Uterus (tissue), 4 donors: ENCODE results near the gene KIRREL3. TPM values are rescaled to one million over a fixed set of nuclear protein-coding genes. Genes with fewer than 3 reads are reported as not detected.

Experiments used
- DNase-seq, 2 donors: peaks; one replicate each; pipeline ENCODE4 v3.0.0-alpha.2; 2019 to 2020
- H3K27ac ChIP-seq, 2 donors: fragments of 200-600 bp; sonication (generic); 1 replicate in 1 of 2; 2 replicates in 1 of 2; pipeline ENCODE4 v1.5.1; 2016 to 2018
- H3K27me3 ChIP-seq, 2 donors: fragments of 200-600 bp; sonication (generic); one replicate each; pipeline ENCODE4 v1.5.1; 2018 to 2019; ENCODE audit warnings: control low read depth in 1 of 2
- H3K36me3 ChIP-seq, 2 donors: fragments of 200-600 bp; sonication (generic); one replicate each; pipeline ENCODE4 v1.5.1; 2019; ENCODE audit warnings: control low read depth in 1 of 2
- H3K4me1 ChIP-seq, 2 donors: fragments of 200-600 bp; sonication (generic); one replicate each; pipeline ENCODE4 v1.5.1; 2018 to 2019; ENCODE audit warnings: control low read depth in 1 of 2
- H3K4me3 ChIP-seq, 2 donors: fragments of 200-600 bp; sonication (generic); 1 replicate in 1 of 2; 2 replicates in 1 of 2; pipeline ENCODE4 v1.5.1; 2018 to 2019; ENCODE audit warnings: mild to moderate bottlenecking in 1 of 2
- H3K9me3 ChIP-seq, 2 donors: fragments of 200-600 bp; sonication (generic); one replicate each; pipeline ENCODE4 v1.5.1; 2019; ENCODE audit warnings: control low read depth in 1 of 2
- POLR2A ChIP-seq, 2 donors: fragments of 450-650 bp; IDR thresholded peaks; one replicate each; pipeline ENCODE4 v1.6.1; 2016; ENCODE audit warnings: antibody characterized with exemption in 2 of 2, mild to moderate bottlenecking in 1 of 2, moderate library complexity in 1 of 2
- intact Hi-C: fragments of 100-400 bp; cut with DNase I; formaldehyde crosslinking; loops from one replicate; pipeline ENCODE4 v1.15.1; 2023; ENCODE audit warnings: low total_unique reads
- total RNA-seq, 4 donors: library from RNA; depleted of rRNA in 3 of 4; stranded (reverse); fragments of >200 nt in 3 of 4; gene quantifications; one replicate each; pipeline versions ENCODE4 v1.1.0 to v1.2.4, GENCODE V29; 2014 to 2023
- TF ChIP-seq, protein P1 (sequence below), 4 experiments: fragments of 200-600 bp in 2 of 4; fragments of 450-650 bp in 2 of 4; sonication (generic) in 2 of 4; IDR thresholded peaks; one replicate each; pipeline ENCODE4 v1.5.1; 2016 to 2019; ENCODE audit warnings: antibody characterized with exemption in 4 of 4, mild to moderate bottlenecking in 2 of 4, moderate library complexity in 1 of 4
- donor health status: DM: yes; HTN: yes; CAD: no.

Gene KIRREL3
- total RNA-seq, 4 donors from 2014 or later, result 10.0 TPM; not detected in 3

DNA sequence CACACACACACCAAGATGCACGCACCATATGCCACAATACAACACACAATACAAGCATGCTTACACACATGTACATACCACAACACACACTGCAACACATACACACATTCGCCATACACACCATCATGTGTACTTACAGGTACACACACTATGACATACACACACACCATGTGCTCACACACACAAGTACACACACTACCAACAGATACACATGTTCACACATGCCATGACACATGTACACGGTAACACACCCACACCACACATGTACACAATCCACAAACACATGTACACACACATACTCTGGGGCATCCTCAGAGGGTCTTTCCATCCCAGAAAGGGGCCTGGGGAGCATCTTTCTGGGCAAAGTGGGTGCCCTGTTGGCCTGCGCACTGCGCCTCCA, 562.8 kb downstream of the KIRREL3 start:
- Histone ChIP-seq H3K4me1 (no peaks in the 10 kb centered on the region), H3K36me3 (no peaks in the 10 kb centered on the region), H3K9me3 (no peaks in the 10 kb centered on the region), H3K4me3 (no peak overlapping the region), H3K27ac (no peak overlapping the region), H3K27me3 (no peaks in the 10 kb centered on the region)
- intact Hi-C loops, result no loop called here
- DNase-seq, result no peak
- TF ChIP-seq POLR2A (IDR thresholded peaks at IDR 0.05), result no peak
- TF ChIP-seq, protein P1, sequence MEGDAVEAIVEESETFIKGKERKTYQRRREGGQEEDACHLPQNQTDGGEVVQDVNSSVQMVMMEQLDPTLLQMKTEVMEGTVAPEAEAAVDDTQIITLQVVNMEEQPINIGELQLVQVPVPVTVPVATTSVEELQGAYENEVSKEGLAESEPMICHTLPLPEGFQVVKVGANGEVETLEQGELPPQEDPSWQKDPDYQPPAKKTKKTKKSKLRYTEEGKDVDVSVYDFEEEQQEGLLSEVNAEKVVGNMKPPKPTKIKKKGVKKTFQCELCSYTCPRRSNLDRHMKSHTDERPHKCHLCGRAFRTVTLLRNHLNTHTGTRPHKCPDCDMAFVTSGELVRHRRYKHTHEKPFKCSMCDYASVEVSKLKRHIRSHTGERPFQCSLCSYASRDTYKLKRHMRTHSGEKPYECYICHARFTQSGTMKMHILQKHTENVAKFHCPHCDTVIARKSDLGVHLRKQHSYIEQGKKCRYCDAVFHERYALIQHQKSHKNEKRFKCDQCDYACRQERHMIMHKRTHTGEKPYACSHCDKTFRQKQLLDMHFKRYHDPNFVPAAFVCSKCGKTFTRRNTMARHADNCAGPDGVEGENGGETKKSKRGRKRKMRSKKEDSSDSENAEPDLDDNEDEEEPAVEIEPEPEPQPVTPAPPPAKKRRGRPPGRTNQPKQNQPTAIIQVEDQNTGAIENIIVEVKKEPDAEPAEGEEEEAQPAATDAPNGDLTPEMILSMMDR (IDR thresholded peaks at IDR 0.05), result no peak

DNA sequence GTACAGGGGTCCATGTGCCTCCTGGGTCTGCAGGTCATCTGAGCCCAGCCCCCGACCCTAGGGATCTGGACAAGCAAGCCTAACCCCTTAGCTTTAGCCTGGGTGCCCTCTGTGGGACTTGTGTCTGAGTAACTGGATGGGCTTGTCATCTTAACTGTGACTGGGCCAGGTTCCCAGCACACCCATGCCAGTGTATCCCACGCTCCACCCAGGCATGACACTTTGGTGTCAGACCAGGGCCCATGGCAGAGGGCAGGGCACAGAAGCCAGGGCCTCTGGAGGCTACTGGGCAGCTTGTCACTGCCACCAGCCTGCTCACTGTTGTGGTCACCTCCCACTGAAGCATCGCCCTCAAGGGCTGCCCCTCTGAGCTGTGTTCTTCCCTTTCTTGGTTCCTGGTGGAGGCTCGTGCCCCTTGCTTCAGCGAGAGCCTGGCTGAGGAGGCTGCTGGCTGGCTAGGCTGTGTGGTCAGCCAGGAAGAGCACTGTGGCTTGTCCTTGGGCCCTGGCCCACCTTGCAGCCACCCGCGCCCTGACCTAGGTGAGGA, 564.3 kb downstream of the KIRREL3 start:
- intact Hi-C loops, result no loop called here
- Histone ChIP-seq H3K27ac (no peak overlapping the region), H3K36me3 (no peaks in the 10 kb centered on the region), H3K27me3 (no peaks in the 10 kb centered on the region), H3K9me3 (no peaks in the 10 kb centered on the region), H3K4me1 (no peaks in the 10 kb centered on the region), H3K4me3 (no peak overlapping the region)
- no peak for DNase-seq
- TF ChIP-seq POLR2A (IDR thresholded peaks at IDR 0.05), result no peak
- TF ChIP-seq, protein P1 (IDR thresholded peaks at IDR 0.05), result no peak

DNA sequence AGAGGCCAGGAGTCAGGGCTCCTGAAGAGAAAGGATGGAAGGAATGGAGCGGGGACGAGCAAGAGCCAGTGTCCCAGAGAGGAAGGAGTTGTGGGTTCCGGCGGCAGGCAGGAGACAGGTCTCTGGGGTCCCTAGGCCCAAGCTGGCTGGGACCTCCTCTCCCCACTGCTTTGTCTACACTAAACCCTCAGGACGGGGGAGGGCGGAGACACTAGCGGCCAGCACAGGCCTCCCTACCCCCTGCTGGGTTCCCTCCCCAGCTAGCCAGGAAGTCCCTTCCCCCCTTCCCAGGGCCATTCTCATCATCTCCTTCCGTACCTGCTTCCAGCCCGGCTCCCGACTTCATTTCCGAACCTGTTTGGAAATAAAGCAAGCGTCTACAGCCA, 565.6 kb downstream of the KIRREL3 start:
- no peaks in the 10 kb centered on the region for H3K27me3 ChIP-seq
- H3K4me3 ChIP-seq, result no peak overlapping the region
- intact Hi-C loops, result no loop called here
- no peaks in the 10 kb centered on the region for H3K9me3 ChIP-seq
- H3K36me3 ChIP-seq, result no peaks in the 10 kb centered on the region
- no peak overlapping the region for H3K27ac ChIP-seq
- TF ChIP-seq, protein P1 (IDR thresholded peaks at IDR 0.05), result no peak
- TF ChIP-seq POLR2A (IDR thresholded peaks at IDR 0.05), result no peak
- DNase-seq, result no peak
- H3K4me1 ChIP-seq, result no peaks in the 10 kb centered on the region

DNA sequence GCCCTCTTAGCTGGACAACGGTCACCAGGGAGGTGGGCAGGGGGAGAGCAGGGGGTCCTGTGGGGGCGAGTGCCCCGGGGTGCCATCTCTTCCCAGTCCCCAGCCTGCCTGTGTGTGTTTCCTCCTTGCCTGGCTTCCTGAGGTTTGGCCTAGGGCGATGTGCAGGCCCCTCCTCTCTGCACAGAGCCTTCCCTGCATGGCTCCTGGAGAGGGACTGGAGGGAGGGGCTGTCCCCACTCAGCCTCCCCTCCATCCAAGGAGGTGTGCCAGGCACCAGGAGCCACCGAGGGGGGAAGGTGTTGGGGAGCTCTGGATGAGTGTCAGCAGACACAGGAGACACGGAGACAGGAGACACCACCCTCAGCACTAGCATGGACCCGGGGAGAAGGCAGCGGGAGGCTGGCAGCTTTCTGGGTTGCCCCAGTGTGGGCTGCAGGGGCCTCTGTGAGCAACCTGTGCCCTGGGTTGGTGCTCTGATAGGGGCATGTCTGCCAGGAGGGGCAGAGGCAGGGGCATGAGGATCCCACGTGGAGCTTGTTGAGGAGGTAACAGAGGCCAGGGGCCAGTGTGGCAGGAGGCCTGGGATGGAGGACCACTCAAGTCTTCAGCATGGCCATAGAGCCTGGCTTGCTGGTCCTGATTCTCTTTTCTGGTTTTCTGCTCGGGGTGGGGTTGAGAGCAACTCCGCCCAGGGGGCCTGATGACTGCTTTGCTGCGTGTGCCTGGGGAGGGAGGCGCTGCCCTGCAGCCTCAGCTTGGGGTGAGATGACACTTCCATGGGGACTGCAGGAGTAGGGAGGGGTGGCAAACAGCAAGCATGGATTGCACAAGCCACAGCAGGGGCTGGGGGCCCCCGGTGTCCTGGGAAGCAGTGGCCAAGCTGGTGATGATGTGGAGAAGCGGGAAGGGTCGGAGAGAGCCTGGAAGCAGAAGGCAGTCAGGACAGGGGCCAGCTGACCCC, 566.3 kb downstream of the KIRREL3 start:
- TF ChIP-seq POLR2A (IDR thresholded peaks at IDR 0.05), result no peak
- TF ChIP-seq, protein P1 (IDR thresholded peaks at IDR 0.05), result no peak
- H3K27ac ChIP-seq, result no peak overlapping the region

DNA sequence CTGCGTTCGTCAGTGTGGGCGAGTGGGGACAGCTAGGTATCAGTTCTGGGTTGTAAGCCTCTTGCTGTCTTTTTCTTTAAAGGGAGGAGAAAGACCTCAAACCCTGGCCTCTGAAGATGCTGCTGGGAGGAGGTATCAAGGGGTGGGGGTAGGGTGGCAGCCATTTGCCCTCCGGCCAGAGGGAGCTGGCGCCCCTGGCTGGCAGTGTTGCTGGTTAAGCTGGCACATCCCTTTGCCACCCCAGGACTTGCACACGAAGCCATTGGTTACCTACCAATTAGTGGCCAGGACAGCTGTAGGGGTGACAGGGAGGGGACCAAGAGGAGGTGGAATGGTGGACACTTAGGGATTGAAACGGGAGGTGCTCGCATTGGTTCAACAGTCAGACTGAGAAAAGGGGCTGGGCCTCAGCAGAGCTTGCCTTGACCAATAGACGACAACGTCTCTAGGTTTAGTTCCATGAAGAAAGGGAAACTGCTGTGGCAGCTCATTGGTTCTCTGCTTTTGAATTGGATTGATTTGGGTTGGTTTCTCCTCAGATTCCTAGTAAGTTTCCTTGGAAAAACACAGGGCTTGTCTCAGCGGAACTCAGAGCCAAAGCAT, 567.2 kb downstream of the KIRREL3 start:
- no peak for TF ChIP-seq POLR2A (IDR thresholded peaks at IDR 0.05)
- TF ChIP-seq, protein P1 (IDR thresholded peaks at IDR 0.05), result no peak

More for the DNA sequence above, 566.3 kb downstream of the KIRREL3 start:
- no peaks in the 10 kb centered on the region for H3K9me3 ChIP-seq
- no peaks in the 10 kb centered on the region for H3K4me1 ChIP-seq
- H3K4me3 ChIP-seq, result no peak overlapping the region
- intact Hi-C loops, result no loop called here
- H3K36me3 ChIP-seq, result no peaks in the 10 kb centered on the region
- H3K27me3 ChIP-seq, result no peaks in the 10 kb centered on the region
- DNase-seq, result no peak

More for the DNA sequence above, 567.2 kb downstream of the KIRREL3 start:
- Histone ChIP-seq H3K27me3 (no peaks in the 10 kb centered on the region), H3K36me3 (no peaks in the 10 kb centered on the region), H3K4me3 (no peak overlapping the region), H3K4me1 (no peaks in the 10 kb centered on the region), H3K27ac (no peak overlapping the region), H3K9me3 (no peaks in the 10 kb centered on the region)
- DNase-seq, result no peak
- intact Hi-C loops, result no loop called here
